Heart left ventricle (tissue), 13 donors: ENCODE results near the gene CITED2.

Source experiments
- POLR2A ChIP-seq, 2 donors: fragments of 450-650 bp; IDR thresholded peaks; one replicate each; pipeline ENCODE4 v1.6.1; 2017; ENCODE audit warnings: antibody characterized with exemption in 2 of 2, mild to moderate bottlenecking in 2 of 2, moderate library complexity in 2 of 2
- TF ChIP-seq, protein P1 (sequence below), 12 donors: fragments of 200-600 bp; sonication (generic) in 4 of 12; IDR thresholded peaks; one replicate each; pipeline versions ENCODE4 v1.5.0 to v1.8.0; 2018 to 2022; ENCODE audit warnings: antibody characterized with exemption in 12 of 12, mild to moderate bottlenecking in 5 of 12
- donor health status: ischemic (EF 13 %, LVEDD 7.1; RV severe dilation, severe dysfunction).
- donor health status: DM: no; HTN: yes; CAD: no.
- donor health status: DM: no; HTN: no; CAD: no.
- donor health status: ischemic (EF 25% LVEDD 6.9; RV normal size, moderate dysfunction).
- donor health status: ischemic (EF 25% LVEDD 5.7; RV mildly dilated, moderate dysfunction).
- donor health status: ischemic (EF 35%, LVEDD 5.7; RV mildly dilated, moderate dysfunction).
- donor health status: nonischemic (EF 11% LVEDD 7.7; RV severe dilation, severe dysfunction).
- donor health status: DM: yes; HTN: yes; CAD: no.
- donor health status: PGD.
- donor health status: ischemic (EF 29% LVEDD 5.4; RV normal size, mild dysfunction).
- donor health status: nonischemic (EF 23%, LVEDD 6.1; RV moderate dilation, normal function).

DNA sequence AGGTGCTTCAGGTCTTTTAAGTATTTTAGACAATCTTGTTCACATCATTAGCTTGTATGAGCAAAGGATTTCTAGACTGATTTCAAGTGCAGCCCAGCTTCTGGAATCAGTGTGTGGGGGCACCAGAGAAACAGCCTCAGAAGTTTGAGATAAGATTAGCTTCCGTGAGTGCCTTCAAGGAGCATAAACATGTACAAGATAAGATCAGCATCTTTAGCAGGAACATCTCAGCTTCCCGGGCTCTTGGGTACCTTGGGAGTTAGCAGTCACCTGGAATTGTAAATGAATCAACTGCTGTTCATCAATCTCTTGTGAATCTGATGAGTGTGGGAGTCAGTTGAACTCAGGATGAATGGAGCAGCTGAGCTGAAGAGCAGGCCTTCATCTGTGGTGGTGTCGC is 12.0 kb upstream of the CITED2 start:
- TF ChIP-seq, protein P1, sequence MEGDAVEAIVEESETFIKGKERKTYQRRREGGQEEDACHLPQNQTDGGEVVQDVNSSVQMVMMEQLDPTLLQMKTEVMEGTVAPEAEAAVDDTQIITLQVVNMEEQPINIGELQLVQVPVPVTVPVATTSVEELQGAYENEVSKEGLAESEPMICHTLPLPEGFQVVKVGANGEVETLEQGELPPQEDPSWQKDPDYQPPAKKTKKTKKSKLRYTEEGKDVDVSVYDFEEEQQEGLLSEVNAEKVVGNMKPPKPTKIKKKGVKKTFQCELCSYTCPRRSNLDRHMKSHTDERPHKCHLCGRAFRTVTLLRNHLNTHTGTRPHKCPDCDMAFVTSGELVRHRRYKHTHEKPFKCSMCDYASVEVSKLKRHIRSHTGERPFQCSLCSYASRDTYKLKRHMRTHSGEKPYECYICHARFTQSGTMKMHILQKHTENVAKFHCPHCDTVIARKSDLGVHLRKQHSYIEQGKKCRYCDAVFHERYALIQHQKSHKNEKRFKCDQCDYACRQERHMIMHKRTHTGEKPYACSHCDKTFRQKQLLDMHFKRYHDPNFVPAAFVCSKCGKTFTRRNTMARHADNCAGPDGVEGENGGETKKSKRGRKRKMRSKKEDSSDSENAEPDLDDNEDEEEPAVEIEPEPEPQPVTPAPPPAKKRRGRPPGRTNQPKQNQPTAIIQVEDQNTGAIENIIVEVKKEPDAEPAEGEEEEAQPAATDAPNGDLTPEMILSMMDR (IDR thresholded peaks at IDR 0.05) = no peak
- no peak for TF ChIP-seq POLR2A (IDR thresholded peaks at IDR 0.05)
